HS-27A (cell line): ENCODE data around the gene RTN4.

Source experiments
- DNase-seq: peaks from one replicate; pipeline ENCODE4 v3.0.0-alpha.2; 2012; ENCODE audit warnings: low read depth, missing footprints

The RTN4 gene

GRCh38 chr2:54969295-54969939 is 80.8 kb downstream of the RTN4 start:
- no peak for DNase-seq

GRCh38 chr2:54968561-54969218 is 81.6 kb downstream of the RTN4 start:
- DNase-seq, result no peak

- no peak for DNase-seq
Measured at GRCh38 chr2:54967759-54968365, 82.4 kb downstream of the RTN4 start.

- no peak for DNase-seq
Measured at GRCh38 chr2:54967269-54967668, 83.0 kb downstream of the RTN4 start.

GRCh38 chr2:54966837-54967236 is 83.4 kb downstream of the RTN4 start:
- no peak for DNase-seq

- DNase-seq, result no peak
Measured at GRCh38 chr2:54966165-54966832, 84.0 kb downstream of the RTN4 start.

- no peak for DNase-seq
Measured at GRCh38 chr2:54965425-54965824, 84.8 kb downstream of the RTN4 start.

GRCh38 chr2:54964816-54965215 is 85.4 kb downstream of the RTN4 start:
- DNase-seq, result no peak

GRCh38 chr2:54964271-54964670 is 86.0 kb downstream of the RTN4 start:
- no peak for DNase-seq

- no peak for DNase-seq
Measured at GRCh38 chr2:54963476-54963875, 86.8 kb downstream of the RTN4 start.

GRCh38 chr2:54962935-54963440 is 87.3 kb downstream of the RTN4 start:
- no peak for DNase-seq

- DNase-seq, result no peak
Measured at GRCh38 chr2:54962511-54962910, 87.7 kb downstream of the RTN4 start.

- no peak for DNase-seq
Measured at GRCh38 chr2:54960164-54960563, 90.1 kb downstream of the RTN4 start.

GRCh38 chr2:54958717-54959371 is 91.4 kb downstream of the RTN4 start:
- DNase-seq, result no peak

- DNase-seq, result no peak
Measured at GRCh38 chr2:54957321-54957999, 92.8 kb downstream of the RTN4 start.

- DNase-seq, result no peak
Measured at GRCh38 chr2:54956111-54956627, 94.1 kb downstream of the RTN4 start.

- DNase-seq, result no peak
Measured at GRCh38 chr2:54955358-54956110, 94.7 kb downstream of the RTN4 start.

GRCh38 chr2:54954705-54955357 is 95.4 kb downstream of the RTN4 start:
- DNase-seq, result no peak

GRCh38 chr2:54954158-54954557 is 96.1 kb downstream of the RTN4 start:
- DNase-seq, result no peak

- no peak for DNase-seq
Measured at GRCh38 chr2:54952978-54953456, 97.2 kb downstream of the RTN4 start.
